Stomach smooth muscle (tissue), 2 donors: ENCODE measurements around the gene NAV2.

ENCODE experiments used
- H3K27ac ChIP-seq: one replicate; pipeline ENCODE4 v1.7.0; 2013; ENCODE audit warnings: mild to moderate bottlenecking, low read length, inconsistent platforms
- H3K27me3 ChIP-seq, 2 donors: one replicate each; pipeline ENCODE4 v1.7.0; 2013; ENCODE audit warnings: low read length in 2 of 2; ENCODE audit not compliant: insufficient read depth in 2 of 2, control insufficient read depth in 1 of 2
- H3K36me3 ChIP-seq, 2 donors: one replicate each; pipeline ENCODE4 v1.7.0; 2013; ENCODE audit warnings: low read length in 2 of 2; ENCODE audit not compliant: control insufficient read depth in 2 of 2, insufficient read depth in 2 of 2
- H3K4me1 ChIP-seq: one replicate; pipeline ENCODE4 v1.7.0; 2013; ENCODE audit warnings: low read length; ENCODE audit not compliant: control insufficient read depth, insufficient read depth
- H3K4me3 ChIP-seq, 2 donors: one replicate each; pipeline ENCODE4 v1.7.0; 2013; ENCODE audit warnings: low read length in 2 of 2
- H3K9ac ChIP-seq, 2 donors: one replicate each; pipeline ENCODE4 v1.7.0; 2013; ENCODE audit warnings: low read length in 2 of 2, mild to moderate bottlenecking in 1 of 2
- H3K9me3 ChIP-seq, 2 donors: one replicate each; pipeline ENCODE4 v1.7.0; 2013; ENCODE audit warnings: low read length in 2 of 2; ENCODE audit not compliant: control insufficient read depth in 2 of 2
- donor health status: healthy.
- donor health status: Pancreatic carcinoma.

NAV2 gene

DNA sequence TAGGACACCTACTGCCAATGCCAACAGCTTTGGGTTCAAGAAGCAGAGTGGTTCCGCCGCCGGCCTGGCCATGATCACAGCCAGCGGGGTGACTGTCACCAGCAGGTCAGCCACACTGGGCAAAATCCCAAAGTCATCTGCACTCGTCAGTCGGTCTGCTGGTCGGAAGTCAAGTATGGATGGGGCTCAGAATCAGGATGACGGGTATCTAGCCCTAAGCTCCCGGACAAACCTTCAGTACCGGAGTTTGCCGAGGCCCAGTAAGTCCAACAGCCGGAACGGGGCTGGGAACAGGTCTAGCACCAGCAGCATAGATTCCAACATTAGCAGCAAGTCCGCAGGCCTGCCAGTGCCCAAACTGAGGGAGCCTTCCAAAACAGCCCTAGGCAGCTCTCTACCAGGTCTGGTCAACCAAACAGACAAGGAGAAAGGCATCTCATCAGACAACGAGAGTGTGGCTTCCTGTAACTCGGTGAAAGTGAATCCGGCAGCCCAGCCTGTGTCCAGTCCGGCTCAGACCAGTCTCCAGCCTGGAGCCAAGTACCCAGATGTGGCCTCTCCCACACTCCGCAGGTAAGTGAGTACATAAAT lies 332.6 kb downstream of the NAV2 start:
- Histone ChIP-seq H3K27me3 (no peaks in the 10 kb centered on the region), H3K27ac (no peak overlapping the region), H3K36me3 (peaks cover 37 to 44% of the 10 kb centered on the region in 2 donors), H3K9ac (no peak overlapping the region), H3K4me1 (peaks cover 28% of the 10 kb centered on the region), H3K4me3 (no peak overlapping the region), H3K9me3 (no peaks in the 10 kb centered on the region)

DNA sequence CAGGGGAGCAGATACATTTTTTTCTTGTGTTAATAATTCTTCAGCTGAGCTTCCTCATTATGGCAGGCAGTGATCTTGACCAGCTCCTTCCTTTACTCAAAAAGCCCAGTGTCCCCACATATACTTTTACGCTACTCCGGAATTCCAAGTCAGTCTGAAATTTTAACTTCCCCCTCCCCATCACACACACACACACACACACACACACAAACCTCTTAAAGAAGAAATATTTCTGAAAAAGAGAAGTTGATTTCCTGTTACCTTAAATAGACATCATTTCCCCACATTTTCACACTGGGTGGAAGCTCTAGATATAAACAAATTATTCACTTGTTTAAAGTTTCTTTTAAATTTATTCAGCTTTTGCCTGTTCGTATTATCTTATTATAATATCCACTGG lies 333.8 kb downstream of the NAV2 start:
- H3K36me3 ChIP-seq, result peaks cover 40 to 46% of the 10 kb centered on the region in 2 donors

DNA sequence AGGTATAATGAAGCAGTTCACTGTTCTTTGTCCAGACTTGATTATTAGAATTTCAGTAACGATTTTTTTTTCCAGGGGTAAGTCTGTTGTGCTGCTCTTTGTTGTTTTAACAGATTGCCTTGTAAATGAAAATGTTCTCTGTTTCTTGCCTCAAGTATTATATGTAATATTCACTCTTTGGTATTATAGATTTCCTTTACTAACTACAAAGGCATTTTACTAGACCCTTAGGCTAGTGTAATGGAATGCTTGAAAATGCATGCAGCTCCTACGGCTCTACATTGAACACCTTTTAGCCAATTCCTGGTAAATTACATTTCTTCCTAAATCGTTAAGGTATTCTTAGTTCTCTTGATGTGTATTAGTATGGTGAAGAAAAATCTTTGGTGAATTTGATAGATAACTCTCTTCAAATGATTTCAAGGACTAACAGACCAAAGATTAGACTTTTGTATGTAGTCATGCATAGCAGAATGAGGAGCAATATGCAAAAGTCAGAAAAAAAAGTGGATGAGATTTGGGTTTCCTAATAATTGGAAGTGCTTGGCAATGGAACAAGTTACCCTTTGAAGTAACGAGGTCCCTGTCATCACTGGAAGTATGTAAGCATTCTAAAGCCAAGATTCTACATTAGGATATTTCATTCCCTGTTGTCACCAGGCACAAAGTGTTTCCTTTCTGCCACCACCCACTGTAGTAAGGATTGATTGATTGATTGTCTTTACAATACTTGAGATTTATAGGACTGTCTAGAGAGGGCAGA lies 334.6 kb downstream of the NAV2 start:
- Histone ChIP-seq H3K4me1 (peaks cover 32% of the 10 kb centered on the region), H3K27me3 (no peaks in the 10 kb centered on the region), H3K9me3 (no peaks in the 10 kb centered on the region), H3K27ac (no peak overlapping the region), H3K36me3 (peaks cover 46 to 52% of the 10 kb centered on the region in 2 donors), H3K9ac (no peak overlapping the region), H3K4me3 (no peak overlapping the region)

More for the DNA sequence above, 333.8 kb downstream of the NAV2 start:
- H3K4me3 ChIP-seq, result no peak overlapping the region
- no peak overlapping the region for H3K9ac ChIP-seq
- no peaks in the 10 kb centered on the region for H3K27me3 ChIP-seq
- H3K27ac ChIP-seq, result no peak overlapping the region
- H3K9me3 ChIP-seq, result no peaks in the 10 kb centered on the region
- peaks cover 31% of the 10 kb centered on the region for H3K4me1 ChIP-seq

DNA sequence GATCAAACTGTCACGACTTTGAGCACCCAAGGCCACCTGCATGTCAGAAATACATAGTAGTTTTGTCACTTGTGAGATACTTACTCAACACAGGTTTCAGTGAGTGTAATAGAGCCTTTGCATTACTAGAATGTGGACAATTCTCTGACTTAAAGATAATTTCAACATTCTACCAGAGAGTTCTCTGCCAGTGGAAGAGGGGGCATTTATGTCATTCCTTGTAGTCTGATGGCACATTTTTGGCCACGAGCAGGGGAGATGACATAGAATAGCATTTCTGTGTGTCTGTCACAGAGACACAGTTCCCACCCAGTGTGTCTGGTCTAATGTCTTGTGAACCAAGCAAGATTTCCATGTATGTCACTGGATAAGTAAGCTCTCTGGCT lies 335.1 kb downstream of the NAV2 start:
- Histone ChIP-seq H3K4me3 (no peak overlapping the region), H3K27me3 (no peaks in the 10 kb centered on the region), H3K27ac (no peak overlapping the region), H3K36me3 (peaks cover 49 to 55% of the 10 kb centered on the region in 2 donors), H3K9me3 (no peaks in the 10 kb centered on the region), H3K4me1 (peaks cover 31% of the 10 kb centered on the region), H3K9ac (no peak overlapping the region)

DNA sequence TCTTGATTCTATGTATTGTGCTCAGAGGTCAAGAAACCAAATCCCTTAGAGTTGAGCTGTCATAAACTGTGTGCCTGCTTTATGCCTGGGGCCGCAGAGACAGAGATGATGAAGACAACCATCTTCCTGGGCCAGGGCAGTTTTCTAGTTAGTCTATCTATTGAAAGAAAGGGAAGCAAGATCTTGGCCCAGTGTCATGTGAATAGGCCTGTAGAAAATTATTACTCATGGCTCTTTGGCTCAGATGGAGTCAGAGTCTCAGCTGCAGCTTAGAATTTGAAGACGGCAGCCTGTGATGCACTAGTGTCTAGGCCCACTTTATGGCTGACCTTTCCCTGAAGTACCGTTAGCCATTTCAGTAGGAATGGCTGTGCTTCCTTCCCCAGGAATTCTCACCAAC lies 335.6 kb downstream of the NAV2 start:
- H3K36me3 ChIP-seq, result peaks cover 50 to 55% of the 10 kb centered on the region in 2 donors

DNA sequence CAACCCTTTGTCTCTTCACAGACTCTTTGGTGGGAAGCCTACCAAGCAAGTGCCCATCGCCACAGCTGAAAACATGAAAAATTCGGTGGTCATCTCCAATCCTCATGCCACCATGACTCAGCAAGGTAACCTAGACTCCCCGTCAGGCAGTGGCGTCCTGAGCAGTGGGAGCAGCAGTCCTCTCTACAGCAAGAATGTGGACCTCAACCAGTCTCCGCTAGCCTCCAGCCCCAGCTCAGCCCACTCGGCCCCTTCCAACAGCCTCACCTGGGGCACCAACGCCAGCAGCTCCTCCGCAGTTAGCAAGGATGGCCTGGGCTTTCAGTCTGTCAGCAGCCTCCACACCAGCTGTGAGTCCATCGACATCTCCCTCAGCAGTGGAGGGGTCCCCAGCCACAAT lies 336.1 kb downstream of the NAV2 start:
- Histone ChIP-seq H3K4me1 (peaks cover 29% of the 10 kb centered on the region), H3K27me3 (no peaks in the 10 kb centered on the region), H3K36me3 (peaks cover 53 to 58% of the 10 kb centered on the region in 2 donors), H3K4me3 (no peak overlapping the region), H3K9me3 (no peaks in the 10 kb centered on the region), H3K9ac (no peak overlapping the region), H3K27ac (no peak overlapping the region)

More for the DNA sequence above, 335.6 kb downstream of the NAV2 start:
- Histone ChIP-seq H3K9ac (no peak overlapping the region), H3K9me3 (no peaks in the 10 kb centered on the region), H3K27me3 (no peaks in the 10 kb centered on the region), H3K4me1 (peaks cover 29% of the 10 kb centered on the region), H3K4me3 (no peak overlapping the region), H3K27ac (no peak overlapping the region)

DNA sequence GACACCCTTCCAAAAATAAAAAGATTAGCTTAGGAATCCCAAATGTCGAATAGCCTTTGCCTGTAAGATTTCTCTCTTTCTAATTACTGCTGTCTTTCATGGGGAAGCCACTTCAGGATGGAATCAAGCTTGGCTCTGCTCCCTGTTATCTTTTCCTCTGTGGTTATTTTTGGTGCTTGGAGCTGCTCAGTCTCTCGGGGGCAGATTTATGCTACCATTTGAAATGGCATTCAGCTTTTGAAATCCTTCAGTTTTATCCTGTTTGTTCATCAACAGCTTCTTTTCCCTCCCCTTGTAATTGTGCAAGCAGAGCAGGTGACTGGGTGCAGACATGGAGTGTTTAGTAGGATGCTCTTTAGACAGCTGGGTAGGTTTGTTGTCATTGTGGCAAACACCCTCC lies 336.6 kb downstream of the NAV2 start:
- H3K27ac ChIP-seq, result no peak overlapping the region
- no peaks in the 10 kb centered on the region for H3K27me3 ChIP-seq
- H3K9me3 ChIP-seq, result no peaks in the 10 kb centered on the region
- H3K4me1 ChIP-seq, result peaks cover 29% of the 10 kb centered on the region
- H3K9ac ChIP-seq, result no peak overlapping the region
- no peak overlapping the region for H3K4me3 ChIP-seq
- H3K36me3 ChIP-seq, result peaks cover 54 to 59% of the 10 kb centered on the region in 2 donors

DNA sequence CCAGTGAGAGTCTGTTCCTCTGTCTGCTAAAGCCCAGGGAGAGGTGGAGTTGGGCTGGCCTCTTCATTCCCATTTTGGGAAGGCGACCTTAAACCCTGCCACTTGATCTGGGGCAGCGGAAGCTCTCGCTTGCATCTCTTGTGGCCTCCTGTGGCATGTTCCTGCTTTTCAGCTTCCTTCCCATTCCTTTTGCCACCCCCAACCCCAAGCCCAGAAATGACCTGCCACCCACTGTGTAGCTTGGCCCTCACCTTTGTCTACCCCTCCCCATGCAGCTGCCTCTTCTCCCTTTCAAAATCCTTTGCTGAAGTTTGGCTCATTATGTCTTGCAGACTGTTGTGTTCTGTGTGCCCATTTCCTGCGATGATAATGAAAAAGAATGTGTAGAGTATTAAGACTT lies 337.4 kb downstream of the NAV2 start:
- Histone ChIP-seq H3K4me1 (peaks cover 31% of the 10 kb centered on the region), H3K36me3 (peaks cover 58 to 61% of the 10 kb centered on the region in 2 donors), H3K9ac (no peak overlapping the region), H3K4me3 (no peak overlapping the region), H3K27me3 (no peaks in the 10 kb centered on the region), H3K9me3 (no peaks in the 10 kb centered on the region), H3K27ac (no peak overlapping the region)

DNA sequence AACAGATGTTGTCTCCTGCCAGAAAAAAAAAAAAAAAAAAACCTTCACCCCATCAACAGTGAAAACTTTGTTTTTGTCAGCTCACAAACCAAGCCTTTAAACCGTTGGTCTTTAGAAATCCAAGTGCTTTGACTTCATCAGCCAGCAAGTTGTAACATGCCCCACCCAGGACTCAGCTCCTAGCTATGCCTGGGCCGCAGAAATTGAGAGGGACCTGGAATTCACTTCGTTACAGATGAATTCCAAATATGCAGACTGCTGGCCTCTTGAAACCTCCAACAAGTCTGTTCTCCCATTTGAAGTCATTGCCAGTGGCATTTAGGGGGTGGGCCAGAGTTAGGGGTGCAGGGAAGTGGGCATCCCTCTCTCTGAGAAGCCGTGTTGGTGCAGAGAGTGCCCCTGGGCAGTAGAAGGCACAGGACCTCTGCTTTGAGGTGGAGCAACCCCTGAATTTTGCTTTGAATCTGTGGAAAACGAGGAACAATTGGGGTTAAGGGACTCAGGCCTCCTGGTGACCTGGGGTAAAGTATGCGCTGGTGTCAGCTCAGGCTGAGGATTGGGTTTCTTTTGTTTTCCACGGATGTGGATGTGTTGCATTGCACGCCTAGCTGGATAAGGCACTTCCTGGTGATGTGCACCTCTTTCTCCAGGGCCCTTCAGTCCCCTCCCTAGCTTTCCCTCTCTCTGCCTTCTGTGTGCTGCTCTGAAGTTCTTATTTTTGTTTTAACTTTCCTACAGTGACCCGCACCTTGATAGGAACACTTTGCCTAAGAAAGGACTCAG lies 338.1 kb downstream of the NAV2 start:
- no peaks in the 10 kb centered on the region for H3K9me3 ChIP-seq
- no peak overlapping the region for H3K4me3 ChIP-seq
- H3K27ac ChIP-seq, result no peak overlapping the region
- no peak overlapping the region for H3K9ac ChIP-seq
- peaks cover 38% of the 10 kb centered on the region for H3K4me1 ChIP-seq
- peaks cover 55 to 58% of the 10 kb centered on the region in 2 donors for H3K36me3 ChIP-seq
- no peaks in the 10 kb centered on the region for H3K27me3 ChIP-seq

DNA sequence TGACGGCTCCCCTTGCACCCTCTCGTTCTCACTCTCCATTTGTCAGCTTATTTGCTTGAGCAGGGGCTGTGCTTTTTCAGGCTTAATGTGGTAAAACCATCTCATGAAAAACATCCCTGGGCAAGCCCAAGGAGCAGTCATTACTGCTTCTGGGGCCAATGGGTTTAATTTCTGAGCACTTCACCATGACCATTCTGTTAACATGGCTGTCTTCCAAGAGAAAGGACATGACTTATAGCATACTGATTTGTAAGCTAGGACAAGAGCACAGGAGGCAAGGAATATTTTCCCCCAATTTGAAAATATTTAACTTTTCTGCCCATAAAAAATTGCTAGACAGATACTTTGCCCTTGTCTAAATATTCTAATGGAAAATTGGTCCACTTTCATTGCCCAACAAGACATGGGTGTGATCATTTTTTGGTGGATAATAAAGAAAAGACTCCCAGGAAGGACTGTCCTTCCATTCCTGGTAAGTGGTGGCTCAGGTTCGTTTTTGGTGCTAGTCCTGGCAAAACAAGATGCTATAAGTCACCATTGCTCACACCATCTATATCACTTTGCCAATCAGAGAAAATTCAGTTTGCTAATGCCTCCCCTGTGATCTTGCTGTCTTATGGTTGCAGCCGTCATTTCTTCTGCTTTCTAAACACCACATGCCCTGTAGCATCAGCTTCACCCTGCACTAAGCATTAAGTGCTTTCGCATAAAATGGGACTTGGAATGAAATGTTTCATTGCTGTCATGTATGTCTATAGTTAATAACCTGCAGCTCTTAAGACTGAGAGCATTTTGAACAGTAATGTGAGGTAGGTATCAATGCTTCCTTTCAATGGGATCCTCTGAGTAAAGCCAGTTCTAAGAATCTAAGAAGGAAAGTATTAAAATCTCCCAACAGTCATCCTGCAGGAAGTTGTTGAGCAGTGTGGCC lies 339.1 kb downstream of the NAV2 start:
- H3K4me3 ChIP-seq, result no peak overlapping the region
- H3K9ac ChIP-seq, result no peak overlapping the region
- no peak overlapping the region for H3K27ac ChIP-seq
- no peaks in the 10 kb centered on the region for H3K9me3 ChIP-seq
- H3K36me3 ChIP-seq, result peaks cover 57 to 58% of the 10 kb centered on the region in 2 donors
- H3K27me3 ChIP-seq, result no peaks in the 10 kb centered on the region
- peaks cover 48% of the 10 kb centered on the region for H3K4me1 ChIP-seq
